Measurements from ENCODE around the gene MPC1. TPM values are rescaled to one million over a fixed set of nuclear protein-coding genes. Genes with fewer than 3 reads are reported as not detected.
"Not testable (repeated sequence)": the region's sequence is repeated elsewhere in the genome, so short reads cannot be mapped to it uniquely, and the experiment has no call there.

MPC1 gene
- total RNA-seq, 6 experiments from 2014 or later, result 102 to 298 (median 180) TPM

- H3K36me3 ChIP-seq, result peaks cover 0 to 46% (median 15%) of the 10 kb centered on the region in 4 donors
- no peaks in the 10 kb centered on the region for H3K27me3 ChIP-seq
- TF ChIP-seq CTCF (IDR thresholded peaks at IDR 0.05) (no peak), POLR2A (IDR thresholded peaks at IDR 0.05) (no peak)
- no peaks in the 10 kb centered on the region for H3K9me3 ChIP-seq
- DNase-seq, result no peak
- H3K4me1 ChIP-seq, result peaks cover 0 to 44% (median 18%) of the 10 kb centered on the region in 4 donors
- no peak overlapping the region for H3K27ac ChIP-seq
- no peak for ATAC-seq
- intact Hi-C loops (cut with DNase I), result no loop called here
- WGBS (ENCODE audit: insufficient coverage, low coverage, low lambda C conversion rate, missing lambda C conversion rate), result 43% methylated on average over 2 of the region's 2 CpGs
- H3K4me3 ChIP-seq, result no peak overlapping the region
These were observed 17.5 kb downstream of the MPC1 start for GRCh38 chr6:166365221-166365620.

GRCh38 chr6:166364456-166364855 is 18.3 kb downstream of the MPC1 start:
- ATAC-seq (no peak), DNase-seq (no peak)
- 85% methylated on average over 7 of the region's 7 CpGs for WGBS (ENCODE audit: insufficient coverage, low coverage, low lambda C conversion rate, missing lambda C conversion rate)
- H3K4me1 ChIP-seq, result peaks cover 0 to 49% (median 19%) of the 10 kb centered on the region in 4 donors
- H3K27ac ChIP-seq, result no peak overlapping the region
- H3K4me3 ChIP-seq, result no peak overlapping the region
- TF ChIP-seq POLR2A (IDR thresholded peaks at IDR 0.05) (no peak), CTCF (IDR thresholded peaks at IDR 0.05) (no peak)
- no peaks in the 10 kb centered on the region for H3K9me3 ChIP-seq
- intact Hi-C loops (cut with DNase I), result no loop called here
- peaks cover 0 to 40% (median 15%) of the 10 kb centered on the region in 4 donors for H3K36me3 ChIP-seq
- H3K27me3 ChIP-seq, result no peaks in the 10 kb centered on the region

GRCh38 chr6:166362427-166362826 is 20.3 kb downstream of the MPC1 start:
- intact Hi-C loops (cut with DNase I); H3K27me3 ChIP-seq; ATAC-seq; DNase-seq; H3K4me3 ChIP-seq; H3K9me3 ChIP-seq: not testable (repeated sequence)
- Histone ChIP-seq H3K4me1 (peaks cover 0 to 44% (median 17%) of the 10 kb centered on the region in 4 donors), H3K36me3 (peaks cover 0 to 38% (median 15%) of the 10 kb centered on the region in 4 donors), H3K27ac (peak overlapping the region in 1 of 3 donors; percentile 52)
- WGBS (ENCODE audit: insufficient coverage, low coverage, low lambda C conversion rate, missing lambda C conversion rate), result 100% methylated on average over 2 of the region's 4 CpGs

- H3K9me3 ChIP-seq, result no peaks in the 10 kb centered on the region
- ATAC-seq, result peak; percentile 87 to 97 (median 90)
These were observed 21.7 kb downstream of the MPC1 start for GRCh38 chr6:166361077-166361429.

More at GRCh38 chr6:166361077-166361429, 21.7 kb downstream of the MPC1 start:
- Histone ChIP-seq H3K27me3 (no peaks in the 10 kb centered on the region), H3K4me3 (no peak overlapping the region), H3K4me1 (peaks cover 0 to 32% (median 12%) of the 10 kb centered on the region in 4 donors), H3K27ac (peak overlapping the region; percentile 47 to 71 (median 67)), H3K36me3 (peaks cover 0 to 27% (median 13%) of the 10 kb centered on the region in 4 donors)
- intact Hi-C loops (cut with DNase I), result no loop called here
- TF ChIP-seq CTCF (IDR thresholded peaks at IDR 0.05) (no peak), POLR2A (IDR thresholded peaks at IDR 0.05) (peak; percentile 38)
- WGBS (ENCODE audit: insufficient coverage, low coverage, low lambda C conversion rate, missing lambda C conversion rate), result 25% methylated on average over 1 of the region's 3 CpGs
- DNase-seq, result peak; percentile 83 to 92 (median 90)

Measured in right lobe of liver (tissue), 6 donors.